Spleen (tissue), 11 donors: ENCODE results near the gene GLIS1. TPM values are rescaled to one million over a fixed set of nuclear protein-coding genes. Genes with fewer than 3 reads are reported as not detected.

Experiments
- DNase-seq: peaks from one replicate; pipeline ENCODE4 v3.0.0-alpha.2; 2020
- H3K27ac ChIP-seq, 8 donors: fragments of 200-600 bp; sonication (generic) in 7 of 8; 1 replicate in 4 of 8; 2 replicates in 4 of 8; pipeline versions ENCODE4 v1.5.0 to v1.8.0; 2016 to 2021; ENCODE audit warnings: inconsistent platforms in 4 of 8, mild to moderate bottlenecking in 4 of 8, moderate library complexity in 1 of 8
- H3K27me3 ChIP-seq, 7 donors: fragments of 200-600 bp; sonication (generic) in 6 of 7; replicated peaks in 1 of 7; 1 replicate in 4 of 7; 2 replicates in 3 of 7; pipeline versions ENCODE4 v1.5.0 to v1.8.0; 2016 to 2021; ENCODE audit warnings: inconsistent platforms in 3 of 7, mild to moderate bottlenecking in 1 of 7
- H3K36me3 ChIP-seq, 6 donors: fragments of 200-600 bp; sonication (generic) in 5 of 6; 1 replicate in 4 of 6; 2 replicates in 2 of 6; pipeline versions ENCODE4 v1.5.0 to v1.8.0; 2016 to 2021; ENCODE audit warnings: inconsistent platforms in 2 of 6
- H3K4me1 ChIP-seq, 6 donors: fragments of 200-600 bp; sonication (generic) in 5 of 6; 1 replicate in 3 of 6; 2 replicates in 3 of 6; pipeline versions ENCODE4 v1.5.0 to v1.8.0; 2016 to 2021; ENCODE audit warnings: inconsistent platforms in 3 of 6
- H3K4me3 ChIP-seq, 8 donors: fragments of 200-600 bp; sonication (generic) in 7 of 8; 1 replicate in 4 of 8; 2 replicates in 4 of 8; pipeline versions ENCODE4 v1.5.0 to v1.8.0; 2016 to 2021; ENCODE audit warnings: inconsistent platforms in 4 of 8, mild to moderate bottlenecking in 4 of 8, moderate library complexity in 2 of 8
- H3K9me3 ChIP-seq, 8 donors: fragments of 200-600 bp; sonication (generic) in 7 of 8; 1 replicate in 4 of 8; 2 replicates in 4 of 8; pipeline versions ENCODE4 v1.5.0 to v1.8.0; 2016 to 2021; ENCODE audit warnings: inconsistent platforms in 4 of 8
- CTCF ChIP-seq, 11 experiments: fragments of 200-600 bp in 7 of 11; fragments of 450-650 bp in 4 of 11; sonication (generic) in 4 of 11; IDR thresholded peaks in 8 of 11; conservative IDR thresholded peaks in 3 of 11; 1 replicate in 7 of 11; 2 replicates in 4 of 11; pipeline versions ENCODE4 v1.4.0 to v1.8.0; 2016 to 2021; ENCODE audit warnings: antibody characterized with exemption in 11 of 11, inconsistent platforms in 4 of 11, mild to moderate bottlenecking in 1 of 11
- POLR2A ChIP-seq, 3 donors: fragments of 450-650 bp; IDR thresholded peaks; one replicate each; pipeline ENCODE4 v1.5.1; 2017; ENCODE audit warnings: antibody characterized with exemption in 3 of 3, mild to moderate bottlenecking in 1 of 3
- POLR2AphosphoS5 ChIP-seq, 3 donors: sonication (generic); formaldehyde crosslinking; IDR thresholded peaks; one replicate each; pipeline ENCODE4 v1.5.1; 2017; ENCODE audit warnings: antibody characterized with exemption in 3 of 3
- WGBS, 5 donors: extraction: QIAGEN DNeasy Blood & Tissue Kit in 3 of 5; methylation state at CpG; one replicate each; pipeline versions ENCODE4 v1.1.5 to v1.1.7; 2013 to 2018; 5-methylcytosine and 5-hydroxymethylcytosine counted together
- intact Hi-C: fragments of 100-400 bp; cut with DNase I; formaldehyde crosslinking; loops from one replicate; pipeline ENCODE4 v1.15.0; 2023; ENCODE audit warnings: low total_unique reads
- polyA plus RNA-seq, 3 donors: library from polyadenylated mRNA; stranded (reverse); fragments of 200-250 nt; gene quantifications; one replicate each; pipeline ENCODE4 v1.2.1, GENCODE V29; 2013
- total RNA-seq, 7 donors: library from RNA; depleted of rRNA in 3 of 7; stranded (reverse); fragments of >200 nt in 3 of 7; fragmentation: NEBNext Ultra II Directional in 4 of 7; extraction: Animal tissue kit (Norgen Biotek cat#: 25700) in 4 of 7; gene quantifications; one replicate each; pipeline versions ENCODE4 v1.1.0 to v1.2.1, GENCODE V29; 2016 to 2021
- donor health status: healthy with polysubstance abuse.
- donor health status: DM: no; HTN: no; CAD: no; lungs with moderate emphysema.
- donor health status: DM: no; HTN: no; CAD: no.
- donor health status: Bipolar disorder and iron deficiency.
- donor health status: healthy.
- donor health status: DM: no; HTN: no; CAD: no.
- donor health status: DM: yes; HTN: yes; CAD: no.

Gene GLIS1
- total and polyA plus RNA-seq, 10 donors: 0.04 to 0.39 (median 0.26) TPM; not detected in 5

DNA sequence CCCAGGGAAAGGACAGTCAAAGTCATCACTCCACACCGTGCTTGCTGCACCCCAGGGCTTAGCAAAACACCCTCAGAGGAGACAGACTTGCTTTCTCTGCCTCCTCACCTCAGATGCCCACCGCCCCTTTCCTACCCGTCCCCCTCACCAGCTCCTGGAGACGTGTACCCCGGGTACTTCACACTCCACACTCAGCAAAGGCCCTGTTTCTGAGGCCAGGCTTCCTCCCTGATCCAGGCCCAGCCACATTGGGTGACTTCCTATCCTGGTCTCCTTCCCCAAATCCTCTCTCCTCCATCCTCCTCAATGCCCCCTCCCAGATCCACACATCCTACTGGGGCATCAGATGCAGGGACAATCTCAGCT, 163.0 kb downstream of the GLIS1 start:
- WGBS, 5 donors: 66 to 73% (median 69%) methylated on average over 5 of the region's 5 CpGs
- H3K4me3 ChIP-seq: no peak overlapping the region
- no peak for TF ChIP-seq POLR2AphosphoS5 (IDR thresholded peaks at IDR 0.05)
- TF ChIP-seq POLR2A (IDR thresholded peaks at IDR 0.05): no peak
- TF ChIP-seq CTCF (IDR thresholded peaks at IDR 0.05 in 8 of 11, conservative IDR thresholded peaks at IDR 0.05 in 3 of 11): no peak
- no peaks in the 10 kb centered on the region for H3K27me3 ChIP-seq
- H3K9me3 ChIP-seq: no peaks in the 10 kb centered on the region
- DNase-seq: no peak
- no peak overlapping the region for H3K27ac ChIP-seq
- peaks cover 0 to 13% (median 0%) of the 10 kb centered on the region in 6 donors for H3K4me1 ChIP-seq
- H3K36me3 ChIP-seq: no peaks in the 10 kb centered on the region
- intact Hi-C loops: no loop called here

- Histone ChIP-seq H3K36me3 (no peaks in the 10 kb centered on the region), H3K9me3 (no peaks in the 10 kb centered on the region), H3K4me3 (no peak overlapping the region), H3K27ac (no peak overlapping the region), H3K27me3 (no peaks in the 10 kb centered on the region), H3K4me1 (peaks cover 0 to 13% (median 0%) of the 10 kb centered on the region in 6 donors)
- intact Hi-C loops: no loop called here
- no peak for TF ChIP-seq POLR2A (IDR thresholded peaks at IDR 0.05)
- no peak for TF ChIP-seq CTCF (IDR thresholded peaks at IDR 0.05 in 8 of 11, conservative IDR thresholded peaks at IDR 0.05 in 3 of 11)
- TF ChIP-seq POLR2AphosphoS5 (IDR thresholded peaks at IDR 0.05): no peak
- peak; percentile 81 for DNase-seq
- WGBS, 5 donors: 43 to 55% (median 50%) methylated on average over 14 of the region's 14 CpGs
Measured at GRCh38 chr1:53575141-53575954, 163.6 kb downstream of the GLIS1 start.

GRCh38 chr1:53574621-53575020, 164.3 kb downstream of the GLIS1 start:
- H3K27ac ChIP-seq: no peak overlapping the region
- peak; percentile 41 for DNase-seq
- intact Hi-C loops: no loop called here
- H3K4me1 ChIP-seq: peaks cover 0 to 13% (median 0%) of the 10 kb centered on the region in 6 donors
- WGBS, 5 donors: 45 to 59% (median 52%) methylated on average over 4 of the region's 4 CpGs
- no peaks in the 10 kb centered on the region for H3K36me3 ChIP-seq
- no peak for TF ChIP-seq POLR2AphosphoS5 (IDR thresholded peaks at IDR 0.05)
- TF ChIP-seq CTCF (IDR thresholded peaks at IDR 0.05 in 8 of 11, conservative IDR thresholded peaks at IDR 0.05 in 3 of 11): no peak
- no peak for TF ChIP-seq POLR2A (IDR thresholded peaks at IDR 0.05)
- H3K27me3 ChIP-seq: no peaks in the 10 kb centered on the region
- H3K4me3 ChIP-seq: no peak overlapping the region
- H3K9me3 ChIP-seq: no peaks in the 10 kb centered on the region

GRCh38 chr1:53573931-53574330, 165.0 kb downstream of the GLIS1 start:
- no peak overlapping the region for H3K4me3 ChIP-seq
- no peaks in the 10 kb centered on the region for H3K9me3 ChIP-seq
- TF ChIP-seq POLR2A (IDR thresholded peaks at IDR 0.05) (no peak), POLR2AphosphoS5 (IDR thresholded peaks at IDR 0.05) (no peak), CTCF (IDR thresholded peaks at IDR 0.05 in 8 of 11, conservative IDR thresholded peaks at IDR 0.05 in 3 of 11) (no peak)
- H3K27me3 ChIP-seq: no peaks in the 10 kb centered on the region
- intact Hi-C loops: no loop called here
- DNase-seq: no peak
- H3K36me3 ChIP-seq: no peaks in the 10 kb centered on the region
- peaks cover 0 to 13% (median 0%) of the 10 kb centered on the region in 6 donors for H3K4me1 ChIP-seq
- WGBS, 5 donors: 86 to 94% (median 90%) methylated on average over 4 of the region's 4 CpGs
- no peak overlapping the region for H3K27ac ChIP-seq
